Left lobe of liver (tissue), 2 donors: ENCODE measurements around the gene TMEM150B. TPM values are rescaled to one million over a fixed set of nuclear protein-coding genes. Genes with fewer than 3 reads are reported as not detected.

Experiments
- ATAC-seq: fragments of 200-7000 bp; cut with Tn5 transposase; one replicate; pipeline ENCODE4 v1.9.1; 2020; ENCODE audit warnings: mild to moderate bottlenecking, moderate library complexity
- DNase-seq: peaks from one replicate; pipeline ENCODE4 v3.0.0-alpha.2; 2020; ENCODE audit warnings: low spot score
- total RNA-seq: library from RNA; stranded (reverse); gene quantifications from one replicate; pipeline ENCODE4 v1.2.1, GENCODE V29; 2021
- donor health status: DM: no; HTN: no; CAD: no; lungs with moderate emphysema.
- donor health status: DM: no; HTN: yes; CAD: no.

The TMEM150B gene
- total RNA-seq, 1 donor from 2014 or later: 1.2 TPM

GRCh38 chr19:55308281-55308680, 16.9 kb downstream of the TMEM150B start:
- no peak for ATAC-seq

GRCh38 chr19:55306712-55307111, 18.4 kb downstream of the TMEM150B start:
- DNase-seq (no peak), ATAC-seq (no peak)

More at GRCh38 chr19:55308281-55308680, 16.9 kb downstream of the TMEM150B start:
- no peak for DNase-seq

- DNase-seq: no peak
- no peak for ATAC-seq
These were observed 19.1 kb downstream of the TMEM150B start for GRCh38 chr19:55305983-55306562.

GRCh38 chr19:55305491-55305890, 19.6 kb downstream of the TMEM150B start:
- DNase-seq (no peak), ATAC-seq (peak; percentile 73)

GRCh38 chr19:55304980-55305379, 20.2 kb downstream of the TMEM150B start:
- ATAC-seq: no peak
- no peak for DNase-seq

- DNase-seq (no peak), ATAC-seq (peak; percentile 65)
These were observed 20.7 kb downstream of the TMEM150B start for GRCh38 chr19:55304279-55304978.

GRCh38 chr19:55303477-55303876, 21.7 kb downstream of the TMEM150B start:
- ATAC-seq (no peak), DNase-seq (no peak)

- ATAC-seq (no peak), DNase-seq (no peak)
These were observed 22.8 kb downstream of the TMEM150B start for GRCh38 chr19:55302318-55302703.

GRCh38 chr19:55301459-55302317, 23.5 kb downstream of the TMEM150B start:
- peak; percentile 87 for DNase-seq
- ATAC-seq: peak; percentile 95

- DNase-seq: no peak
- no peak for ATAC-seq
These were observed 24.2 kb downstream of the TMEM150B start for GRCh38 chr19:55300886-55301458.

- DNase-seq (no peak), ATAC-seq (no peak)
These were observed 25.1 kb downstream of the TMEM150B start for GRCh38 chr19:55299991-55300390.

GRCh38 chr19:55297267-55297666, 27.9 kb downstream of the TMEM150B start:
- DNase-seq (no peak), ATAC-seq (no peak)

GRCh38 chr19:55289117-55289796, 35.9 kb downstream of the TMEM150B start:
- ATAC-seq: no peak
- DNase-seq: no peak

GRCh38 chr19:55287361-55288079, 37.6 kb downstream of the TMEM150B start:
- DNase-seq (no peak), ATAC-seq (no peak)

- ATAC-seq (no peak), DNase-seq (no peak)
These were observed 39.8 kb downstream of the TMEM150B start for GRCh38 chr19:55285229-55285890.

- ATAC-seq (no peak), DNase-seq (no peak)
These were observed 40.6 kb downstream of the TMEM150B start for GRCh38 chr19:55284405-55285058.

GRCh38 chr19:55283548-55284377, 41.4 kb downstream of the TMEM150B start, which contains the start of gene BRSK1:
Gene BRSK1, plus strand, starts transcription at chr19:55283997. Its CDS starts 446 bp downstream, at chr19:55284443.
- DNase-seq (no peak), ATAC-seq (no peak)
